Stomach (tissue), 9 donors: ENCODE results near the gene UBXN1. TPM values are rescaled to one million over a fixed set of nuclear protein-coding genes. Genes with fewer than 3 reads are reported as not detected.

Source experiments
- DNase-seq, 2 donors: peaks; one replicate each; pipeline versions ENCODE4 v3.0.0 to v3.0.0-alpha.2; 2013 to 2019
- H3K27ac ChIP-seq, 5 donors: fragments of 200-600 bp in 4 of 5; sonication (generic) in 4 of 5; one replicate each; pipeline ENCODE4 v1.5.1; 2013 to 2019; ENCODE audit warnings: mild to moderate bottlenecking in 1 of 5, moderate library complexity in 1 of 5
- H3K27me3 ChIP-seq, 3 donors: fragments of 200-600 bp; sonication (generic); one replicate each; pipeline ENCODE4 v1.5.1; 2017 to 2019; ENCODE audit warnings: mixed run types in 1 of 3
- H3K36me3 ChIP-seq, 4 donors: fragments of 200-600 bp; sonication (generic); 1 replicate in 3 of 4; 2 replicates in 1 of 4; pipeline ENCODE4 v1.5.1; 2016 to 2019
- H3K4me1 ChIP-seq, 4 donors: fragments of 200-600 bp; sonication (generic); one replicate each; pipeline ENCODE4 v1.5.1; 2016 to 2019
- H3K4me3 ChIP-seq, 4 donors: fragments of 200-600 bp; sonication (generic) in 3 of 4; one replicate each; pipeline ENCODE4 v1.5.1; 2016 to 2019; ENCODE audit warnings: mild to moderate bottlenecking in 1 of 4
- H3K9me3 ChIP-seq, 4 donors: fragments of 200-600 bp; sonication (generic); one replicate each; pipeline ENCODE4 v1.5.1; 2016 to 2019
- CTCF ChIP-seq, 7 experiments: fragments of 450-650 bp in 4 of 7; fragments of 200-600 bp in 3 of 7; sonication (generic) in 3 of 7; IDR thresholded peaks; one replicate each; pipeline ENCODE4 v1.5.1; 2016 to 2019; ENCODE audit warnings: antibody characterized with exemption in 7 of 7, control low read depth in 2 of 7, mild to moderate bottlenecking in 1 of 7
- EP300 ChIP-seq: sonication (generic); formaldehyde crosslinking; IDR thresholded peaks from one replicate; pipeline ENCODE4 v1.6.1; 2017; ENCODE audit warnings: antibody characterized with exemption
- POLR2A ChIP-seq, 4 donors: fragments of 450-650 bp; IDR thresholded peaks; one replicate each; pipeline ENCODE4 v1.6.1; 2016; ENCODE audit warnings: antibody characterized with exemption in 4 of 4, control low read depth in 2 of 4, mild to moderate bottlenecking in 1 of 4, moderate library complexity in 1 of 4
- POLR2AphosphoS5 ChIP-seq, 3 donors: sonication (generic); formaldehyde crosslinking; IDR thresholded peaks; one replicate each; pipeline ENCODE4 v1.6.1; 2016; ENCODE audit warnings: antibody characterized with exemption in 3 of 3
- WGBS, 5 donors: extraction: QIAGEN DNeasy Blood & Tissue Kit in 3 of 5; methylation state at CpG; one replicate each; pipeline versions ENCODE4 v1.1.5 to v1.1.7; 2013 to 2018; 5-methylcytosine and 5-hydroxymethylcytosine counted together
- intact Hi-C: fragments of 100-400 bp; cut with DNase I; formaldehyde crosslinking; loops from one replicate; pipeline ENCODE4 v1.15.1; 2023; ENCODE audit warnings: low total_unique reads
- polyA plus RNA-seq, 3 donors: library from polyadenylated mRNA; stranded (reverse); fragments of 200-250 nt; gene quantifications; one replicate each; pipeline ENCODE4 v1.2.3, GENCODE V29; 2013
- total RNA-seq, 5 donors: library from RNA; depleted of rRNA; stranded (reverse); fragments of >200 nt; gene quantifications; one replicate each; pipeline versions ENCODE4 v1.1.0 to v1.2.3, GENCODE V29; 2014 to 2016
- donor health status: healthy with polysubstance abuse.
- donor health status: Bipolar disorder and iron deficiency.
- donor health status: healthy.

The UBXN1 gene
- total and polyA plus RNA-seq, 8 donors, result 78.6 to 236 (median 163) TPM

GRCh38 chr11:62649486-62649885, 29.4 kb downstream of the UBXN1 start:
- Histone ChIP-seq H3K4me1 (peaks cover 34 to 55% (median 49%) of the 10 kb centered on the region in 4 donors), H3K36me3 (peaks cover 21 to 35% (median 30%) of the 10 kb centered on the region in 4 donors), H3K9me3 (no peaks in the 10 kb centered on the region), H3K27me3 (no peaks in the 10 kb centered on the region), H3K27ac (no peak overlapping the region), H3K4me3 (no peak overlapping the region)
- intact Hi-C loops, result no loop called here
- TF ChIP-seq POLR2A (IDR thresholded peaks at IDR 0.05) (no peak), CTCF (IDR thresholded peaks at IDR 0.05) (no peak), POLR2AphosphoS5 (IDR thresholded peaks at IDR 0.05) (no peak), EP300 (no peak)
- DNase-seq, result no peak
- WGBS, 5 donors, result 83 to 91% (median 90%) methylated on average over 9 to 11 of the region's 11 CpGs

- H3K27ac ChIP-seq, result no peak overlapping the region
- H3K27me3 ChIP-seq, result no peaks in the 10 kb centered on the region
- intact Hi-C loops, result no loop called here
- no peak overlapping the region for H3K4me3 ChIP-seq
- WGBS, 5 donors, result 87 to 91% (median 90%) methylated on average over 9 to 11 of the region's 11 CpGs
- H3K9me3 ChIP-seq, result no peaks in the 10 kb centered on the region
- H3K4me1 ChIP-seq, result peaks cover 34 to 59% (median 52%) of the 10 kb centered on the region in 4 donors
- no peak for TF ChIP-seq EP300
- DNase-seq, result no peak
- peaks cover 26 to 40% (median 35%) of the 10 kb centered on the region in 4 donors for H3K36me3 ChIP-seq
These were observed 29.9 kb downstream of the UBXN1 start for GRCh38 chr11:62648967-62649364.

GRCh38 chr11:62648185-62648966, 30.5 kb downstream of the UBXN1 start:
- TF ChIP-seq POLR2A (IDR thresholded peaks at IDR 0.05) (no peak), CTCF (IDR thresholded peaks at IDR 0.05) (no peak), EP300 (no peak), POLR2AphosphoS5 (IDR thresholded peaks at IDR 0.05) (no peak)
- intact Hi-C loops, result no loop called here
- DNase-seq, result no peak

GRCh38 chr11:62647609-62648005, 31.3 kb downstream of the UBXN1 start:
- 77 to 85% (median 81%) methylated on average over 3 to 6 of the region's 6 CpGs for whole genome bisulfite sequencing, 5 donors
- Histone ChIP-seq H3K27ac (no peak overlapping the region), H3K36me3 (peaks cover 39 to 54% (median 48%) of the 10 kb centered on the region in 4 donors), H3K9me3 (no peaks in the 10 kb centered on the region), H3K4me3 (no peak overlapping the region), H3K4me1 (peaks cover 34 to 63% (median 50%) of the 10 kb centered on the region in 4 donors), H3K27me3 (no peaks in the 10 kb centered on the region)
- intact Hi-C loops, result no loop called here
- TF ChIP-seq POLR2AphosphoS5 (IDR thresholded peaks at IDR 0.05) (no peak), POLR2A (IDR thresholded peaks at IDR 0.05) (no peak), EP300 (no peak), CTCF (IDR thresholded peaks at IDR 0.05) (no peak)
- DNase-seq, result no peak

More at GRCh38 chr11:62648185-62648966, 30.5 kb downstream of the UBXN1 start:
- H3K27me3 ChIP-seq, result no peaks in the 10 kb centered on the region
- peaks cover 31 to 46% (median 41%) of the 10 kb centered on the region in 4 donors for H3K36me3 ChIP-seq
- H3K27ac ChIP-seq, result no peak overlapping the region
- peaks cover 34 to 61% (median 52%) of the 10 kb centered on the region in 4 donors for H3K4me1 ChIP-seq
- H3K4me3 ChIP-seq, result no peak overlapping the region
- no peaks in the 10 kb centered on the region for H3K9me3 ChIP-seq
- WGBS, 5 donors, result 89 to 95% (median 95%) methylated on average over 20 to 24 of the region's 24 CpGs
